ENCODE results near the gene TMEM229B. TPM values are rescaled to one million over a fixed set of nuclear protein-coding genes. Genes with fewer than 3 reads are reported as not detected.

The TMEM229B gene
- total RNA-seq, 2 experiments from 2014 or later = 24.3 to 25.1 TPM

DNA sequence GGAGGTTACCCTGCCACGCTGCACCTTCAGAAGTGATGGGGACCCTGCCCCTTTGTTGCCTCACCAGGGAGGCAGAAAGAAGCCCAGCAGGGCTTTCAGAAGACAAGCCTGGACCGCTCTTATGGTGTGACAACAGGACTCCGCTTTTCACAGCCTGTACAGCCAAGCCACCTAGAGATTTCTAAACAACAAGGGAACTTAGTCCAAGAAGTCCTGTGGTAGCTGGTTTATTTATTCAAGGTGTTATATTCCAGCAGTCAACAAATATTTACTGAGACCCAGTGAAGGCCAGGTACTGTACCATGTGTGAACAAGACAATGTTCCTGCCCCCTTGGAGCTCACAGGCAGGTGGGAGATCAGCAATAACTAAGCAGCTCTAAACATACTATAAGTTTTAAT, 4.0 kb upstream of the TMEM229B start:
- Mint-ChIP-seq H3K36me3 (ENCODE audit: low read depth) (peaks cover 22% of the 10 kb centered on the region), H3K4me1 (peaks cover 40% of the 10 kb centered on the region), H3K4me3 (no peak overlapping the region), H3K27me3 (peaks cover 10% of the 10 kb centered on the region), H3K9me3 (peaks cover 20% of the 10 kb centered on the region), H3K27ac (peak overlapping the region; percentile 22)
- no peak for DNase-seq
- ChIA-PET CTCF (interaction anchor here (1.1 to 1.3 kb wide), 2 partner anchors 11 to 35 kb away, joined by 3 read pairs; no protein-coding TSS in a partner anchor), POLR2A (interaction anchor here (0.7 kb wide), 1 partner anchor 126 kb away, joined by 4 read pairs; no protein-coding TSS in a partner anchor)

DNA sequence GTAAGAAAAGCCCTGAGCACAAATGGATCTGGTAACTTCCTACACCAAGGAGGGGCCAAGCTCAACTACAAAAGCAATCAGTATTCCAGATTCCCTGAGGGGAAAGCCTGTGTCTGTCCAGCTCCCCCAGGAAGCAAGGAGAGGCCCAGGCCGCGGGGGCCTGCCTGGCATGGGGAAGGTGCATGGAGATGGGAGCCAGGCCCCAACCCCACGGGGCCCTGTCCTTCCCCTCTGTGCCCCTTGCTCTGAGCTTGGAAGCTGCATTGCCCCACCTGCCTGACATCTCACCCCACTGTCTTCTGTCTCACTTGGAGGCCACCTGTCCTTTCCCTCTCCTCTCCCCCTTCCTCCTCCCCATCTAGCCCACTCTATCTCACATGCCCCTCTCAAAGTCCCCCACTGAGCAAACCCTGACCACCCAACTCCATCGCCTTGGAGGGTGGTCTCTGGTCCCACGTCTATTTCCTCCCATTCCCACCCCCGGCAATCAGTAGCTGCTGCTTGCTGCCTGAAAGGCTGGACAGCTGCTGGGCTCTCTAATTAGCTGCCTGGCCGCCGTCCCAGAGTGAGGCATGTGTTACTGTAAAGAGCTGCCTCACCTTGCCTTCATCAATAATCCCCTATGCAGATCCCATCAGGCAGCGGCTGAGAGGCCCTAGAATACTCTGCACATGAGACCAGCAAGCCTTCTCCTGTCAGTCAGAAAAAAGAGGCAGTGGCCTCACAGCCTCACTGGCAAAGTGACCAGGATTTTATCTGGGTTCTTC, 3.4 kb upstream of the TMEM229B start:
- ChIA-PET CTCF (interaction anchor here (1.1 to 1.3 kb wide), 2 partner anchors 10 to 34 kb away, joined by 3 read pairs; no protein-coding TSS in a partner anchor), POLR2A (interaction anchor here (0.7 kb wide), 1 partner anchor 127 kb away, joined by 4 read pairs; no protein-coding TSS in a partner anchor)
- Mint-ChIP-seq H3K27ac (no peak overlapping the region), H3K36me3 (ENCODE audit: low read depth) (peaks cover 27% of the 10 kb centered on the region), H3K4me1 (peaks cover 40% of the 10 kb centered on the region), H3K9me3 (peaks cover 20% of the 10 kb centered on the region), H3K27me3 (peaks cover 10% of the 10 kb centered on the region), H3K4me3 (no peak overlapping the region)
- no peak for DNase-seq

DNA sequence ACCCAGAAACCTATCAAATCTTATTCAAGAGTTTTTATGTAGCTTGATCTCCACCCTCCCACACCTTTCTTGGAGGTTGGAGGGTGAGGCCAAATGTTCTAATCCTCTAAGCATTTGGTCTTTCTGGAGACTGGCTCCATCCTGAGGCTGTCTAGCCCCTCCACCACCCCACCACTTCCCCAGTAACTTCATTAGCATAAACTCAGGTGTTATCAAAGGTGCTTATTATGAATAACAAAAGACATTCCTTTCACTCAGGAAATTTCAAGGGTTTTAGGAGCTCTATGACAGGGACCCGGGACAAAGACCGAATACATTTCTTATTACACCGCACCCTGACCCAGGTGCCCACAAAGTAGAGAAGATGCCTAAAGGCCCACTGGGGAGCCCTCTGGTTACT, 2.8 kb upstream of the TMEM229B start:
- H3K4me3 Mint-ChIP-seq = no peak overlapping the region
- peaks cover 44% of the 10 kb centered on the region for H3K4me1 Mint-ChIP-seq
- H3K27ac Mint-ChIP-seq = peak overlapping the region; percentile 6
- ChIA-PET CTCF (interaction anchor here (1.3 kb wide), 1 partner anchor 33 kb away, joined by 3 read pairs; no protein-coding TSS in a partner anchor), POLR2A (no interaction called here)
- peaks cover 10% of the 10 kb centered on the region for H3K27me3 Mint-ChIP-seq
- no peak for DNase-seq
- peaks cover 34% of the 10 kb centered on the region for H3K36me3 Mint-ChIP-seq (ENCODE audit: low read depth)
- peaks cover 24% of the 10 kb centered on the region for H3K9me3 Mint-ChIP-seq

DNA sequence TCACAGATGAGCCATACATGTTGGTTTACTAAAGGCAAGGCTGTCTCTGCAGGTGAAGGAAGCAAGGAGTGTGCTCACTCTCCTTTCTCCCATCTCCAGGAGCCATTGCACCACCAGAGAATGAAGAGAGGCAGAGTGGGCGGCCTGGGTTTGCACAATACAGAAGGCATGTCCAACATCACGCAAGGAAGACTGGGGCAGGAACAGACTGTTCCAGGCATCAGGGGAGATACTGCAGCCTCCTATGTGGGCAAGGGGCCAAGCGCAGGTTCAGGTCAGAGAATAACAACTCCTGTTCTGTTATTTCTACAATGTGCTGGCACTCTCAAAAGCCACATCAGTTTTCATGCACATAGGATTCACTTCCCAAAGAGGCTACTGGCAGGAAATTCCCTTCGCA, 1.7 kb upstream of the TMEM229B start:
- peaks cover 44% of the 10 kb centered on the region for H3K36me3 Mint-ChIP-seq (ENCODE audit: low read depth)
- DNase-seq = no peak
- peaks cover 54% of the 10 kb centered on the region for H3K4me1 Mint-ChIP-seq
- POLR2A ChIA-PET = interaction anchor here (0.7 kb wide), 1 partner anchor 145 kb away, joined by 3 read pairs; no protein-coding TSS in a partner anchor
- H3K9me3 Mint-ChIP-seq = peaks cover 26% of the 10 kb centered on the region
- peaks cover 10% of the 10 kb centered on the region for H3K27me3 Mint-ChIP-seq
- CTCF ChIA-PET = no interaction called here
- peak overlapping the region; percentile 46 for H3K27ac Mint-ChIP-seq
- H3K4me3 Mint-ChIP-seq = no peak overlapping the region

DNA sequence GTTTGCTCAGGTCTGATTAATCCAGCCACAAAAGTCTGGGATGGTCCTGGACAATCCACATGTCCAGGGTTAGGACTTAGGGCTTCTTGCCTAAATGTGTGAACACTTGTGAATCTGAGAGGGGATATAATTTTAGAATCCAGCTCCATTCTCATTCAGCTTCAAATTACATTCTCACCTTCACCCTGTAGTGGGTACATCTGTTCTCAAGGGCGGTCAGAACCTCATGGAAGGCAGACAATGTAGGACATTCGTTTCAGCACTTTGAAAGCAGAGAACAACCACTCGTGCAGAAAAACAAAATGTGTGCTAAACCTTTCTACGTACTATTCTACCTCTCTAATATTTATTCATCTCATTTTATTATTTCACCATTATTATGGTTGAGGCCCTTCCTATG, 1.2 kb downstream of the TMEM229B start:
- Mint-ChIP-seq H3K4me1 (peaks cover 61% of the 10 kb centered on the region), H3K36me3 (ENCODE audit: low read depth) (peaks cover 29% of the 10 kb centered on the region), H3K27ac (peak overlapping the region; percentile 97), H3K9me3 (peaks cover 7% of the 10 kb centered on the region), H3K27me3 (peaks cover 6% of the 10 kb centered on the region), H3K4me3 (peak overlapping the region; percentile 85)
- ChIA-PET POLR2A (no interaction called here), CTCF (interaction anchor here (0.6 to 1.7 kb wide), 5 partner anchors 18 to 132 kb away, joined by 3 to 4 read pairs (median 3); no protein-coding TSS in a partner anchor)
- DNase-seq = no peak

DNA sequence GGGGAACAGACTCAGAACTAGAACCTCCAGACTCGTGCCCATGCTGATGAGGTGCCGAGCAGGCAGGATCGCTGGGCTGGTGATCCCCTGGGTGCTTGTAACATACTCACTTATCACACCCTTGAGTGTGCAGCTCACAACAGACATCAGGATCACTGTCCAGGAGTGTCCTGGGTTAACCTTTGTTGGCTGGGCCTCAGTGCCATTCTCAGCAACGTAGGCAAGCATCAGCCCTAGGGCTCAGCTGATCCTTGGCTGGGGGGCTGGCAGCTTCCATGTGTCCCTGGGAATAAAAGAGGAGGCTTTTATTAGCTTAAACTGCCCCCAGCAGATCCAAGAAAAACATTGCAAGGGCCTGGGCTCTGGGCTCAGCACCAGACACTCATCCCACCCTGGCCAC, 1.6 kb downstream of the TMEM229B start:
- H3K27me3 Mint-ChIP-seq = peaks cover 4% of the 10 kb centered on the region
- ChIA-PET CTCF (interaction anchor here (0.8 to 1.7 kb wide), 2 partner anchors 17 to 85 kb away, joined by 3 to 4 read pairs; no protein-coding TSS in a partner anchor), POLR2A (no interaction called here)
- peaks cover 61% of the 10 kb centered on the region for H3K4me1 Mint-ChIP-seq
- no peak for DNase-seq
- peak overlapping the region; percentile 97 for H3K27ac Mint-ChIP-seq
- peak overlapping the region; percentile 85 for H3K4me3 Mint-ChIP-seq
- H3K9me3 Mint-ChIP-seq = peaks cover 7% of the 10 kb centered on the region
- peaks cover 29% of the 10 kb centered on the region for H3K36me3 Mint-ChIP-seq (ENCODE audit: low read depth)

DNA sequence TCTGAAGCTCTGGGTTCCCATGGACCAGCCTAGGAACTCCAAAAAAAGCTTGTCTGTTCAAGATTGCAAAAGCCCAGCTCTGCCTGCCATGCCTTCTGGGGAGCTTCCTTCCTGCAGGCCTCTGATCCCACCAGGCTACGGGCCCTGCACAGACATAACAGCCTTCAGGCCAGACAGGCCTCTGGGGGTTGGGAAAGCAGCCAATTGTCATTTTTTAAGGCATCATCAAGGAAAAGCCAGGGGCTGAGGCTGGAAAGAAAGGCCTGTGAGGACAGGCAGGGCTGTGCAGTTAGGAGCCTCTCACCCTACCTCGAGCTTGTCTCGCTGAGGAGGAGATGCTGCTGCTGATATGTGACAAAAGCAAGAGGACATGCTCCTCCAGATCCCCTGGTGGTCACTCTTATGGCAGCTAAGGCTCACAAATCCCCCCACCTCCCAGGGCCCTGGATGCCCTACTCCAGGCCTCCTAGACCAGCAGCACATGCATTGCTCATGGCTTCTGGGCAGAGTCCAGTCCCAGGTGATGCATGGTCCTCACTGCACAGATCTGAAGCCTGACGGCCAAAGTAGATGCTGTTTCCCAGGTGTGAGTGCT, 2.9 kb downstream of the TMEM229B start:
- H3K27me3 Mint-ChIP-seq = peaks cover 3% of the 10 kb centered on the region
- ChIA-PET CTCF (interaction anchor here (0.6 to 1.0 kb wide), 2 partner anchors 9 to 19 kb away, joined by 4 to 5 read pairs; no protein-coding TSS in a partner anchor), POLR2A (no interaction called here)
- H3K27ac Mint-ChIP-seq = peak overlapping the region; percentile 11
- H3K9me3 Mint-ChIP-seq = peaks cover 7% of the 10 kb centered on the region
- no peak overlapping the region for H3K4me3 Mint-ChIP-seq
- peaks cover 29% of the 10 kb centered on the region for H3K36me3 Mint-ChIP-seq (ENCODE audit: low read depth)
- H3K4me1 Mint-ChIP-seq = peaks cover 64% of the 10 kb centered on the region
- DNase-seq = no peak

DNA sequence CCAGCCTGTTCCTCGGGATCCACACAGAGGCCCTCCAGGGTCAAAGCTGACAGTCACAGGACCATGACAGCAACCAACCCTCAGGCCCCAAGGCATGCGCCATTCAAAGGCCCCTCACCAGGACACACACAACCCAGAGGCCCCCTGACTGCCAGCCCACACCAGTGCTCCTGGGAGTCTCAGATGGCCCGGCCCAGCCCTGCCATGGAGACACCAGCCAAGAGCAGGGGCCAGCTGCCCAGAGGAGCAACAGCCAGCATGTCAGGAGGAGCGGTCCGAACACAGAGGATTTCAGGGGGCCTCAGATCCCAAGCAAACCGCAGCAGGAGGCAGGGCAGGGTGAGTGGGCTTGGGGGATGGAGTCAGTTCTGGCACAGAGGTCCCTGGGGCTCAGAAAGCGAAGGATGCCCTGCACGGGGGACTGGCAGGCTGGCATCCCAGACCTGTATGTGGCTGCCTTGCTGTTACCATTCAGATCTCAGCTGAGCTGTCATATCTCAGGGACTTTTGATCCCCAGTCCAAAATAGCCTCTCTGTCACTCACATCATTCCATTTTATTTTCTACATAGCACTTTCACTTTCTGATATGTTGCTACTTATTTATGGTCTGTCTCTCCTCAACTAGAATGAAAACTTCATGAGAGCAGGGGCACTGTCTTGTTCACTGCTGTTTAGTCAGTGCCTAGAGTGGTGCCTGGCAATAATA, 4.8 kb downstream of the TMEM229B start:
- Mint-ChIP-seq H3K4me1 (peaks cover 51% of the 10 kb centered on the region), H3K27me3 (no peaks in the 10 kb centered on the region), H3K4me3 (no peak overlapping the region), H3K9me3 (peaks cover 7% of the 10 kb centered on the region), H3K27ac (no peak overlapping the region), H3K36me3 (ENCODE audit: low read depth) (peaks cover 29% of the 10 kb centered on the region)
- CTCF ChIA-PET = no interaction called here
- POLR2A ChIA-PET = no interaction called here
- no peak for DNase-seq

DNA sequence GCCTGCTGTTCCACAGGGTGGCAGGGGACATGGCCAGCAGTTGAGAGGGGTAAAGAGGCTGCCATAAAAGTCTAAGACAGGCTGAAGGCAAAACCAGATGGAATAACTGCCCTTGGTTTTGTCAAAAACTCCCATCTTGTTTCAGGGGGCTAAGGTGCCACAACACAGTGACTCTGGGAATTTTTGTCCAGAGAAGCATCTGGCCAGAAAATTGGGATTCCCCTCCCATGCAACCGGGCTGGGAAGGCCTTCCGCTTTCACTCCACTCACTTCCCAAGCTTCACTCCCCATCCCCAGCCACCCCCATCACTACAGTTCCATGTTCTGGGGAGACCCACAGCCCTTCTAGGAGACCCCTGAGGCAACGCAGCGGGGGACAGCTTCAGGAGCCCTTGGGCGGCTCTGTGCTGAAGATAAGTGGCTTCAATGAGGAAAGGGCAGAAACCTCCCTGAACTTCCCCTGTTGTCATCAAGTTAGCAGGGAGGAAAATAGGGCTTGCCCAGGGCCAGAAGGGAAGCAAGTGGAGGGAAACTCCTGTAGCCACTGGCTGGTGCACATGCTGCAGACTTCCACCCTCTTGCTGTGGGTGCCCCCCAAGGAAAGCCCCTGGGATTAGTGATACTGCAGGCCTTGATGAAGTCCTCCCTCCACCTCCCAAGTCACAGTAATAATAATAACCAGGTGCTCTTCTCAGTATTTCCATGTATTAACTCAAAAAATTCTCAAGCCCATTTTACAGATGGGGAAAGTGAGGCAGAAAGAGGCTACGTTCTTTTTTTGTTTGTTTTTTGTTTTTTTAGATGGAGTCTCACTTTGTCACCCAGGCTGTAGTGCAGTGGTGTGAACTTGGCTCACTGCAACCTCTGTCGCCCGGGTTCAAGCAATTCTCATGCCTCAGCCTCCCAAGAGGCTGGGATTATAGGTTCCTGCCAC, 6.0 kb downstream of the TMEM229B start:
- Mint-ChIP-seq H3K4me3 (no peak overlapping the region), H3K4me1 (peaks cover 42% of the 10 kb centered on the region), H3K36me3 (ENCODE audit: low read depth) (peaks cover 27% of the 10 kb centered on the region), H3K27me3 (no peaks in the 10 kb centered on the region), H3K27ac (no peak overlapping the region), H3K9me3 (peaks cover 7% of the 10 kb centered on the region)
- CTCF ChIA-PET = interaction anchor here (0.7 to 1.2 kb wide), 3 partner anchors 10 to 412 kb away, joined by 3 to 4 read pairs (median 3); no protein-coding TSS in a partner anchor
- no peak for DNase-seq
- POLR2A ChIA-PET = no interaction called here

DNA sequence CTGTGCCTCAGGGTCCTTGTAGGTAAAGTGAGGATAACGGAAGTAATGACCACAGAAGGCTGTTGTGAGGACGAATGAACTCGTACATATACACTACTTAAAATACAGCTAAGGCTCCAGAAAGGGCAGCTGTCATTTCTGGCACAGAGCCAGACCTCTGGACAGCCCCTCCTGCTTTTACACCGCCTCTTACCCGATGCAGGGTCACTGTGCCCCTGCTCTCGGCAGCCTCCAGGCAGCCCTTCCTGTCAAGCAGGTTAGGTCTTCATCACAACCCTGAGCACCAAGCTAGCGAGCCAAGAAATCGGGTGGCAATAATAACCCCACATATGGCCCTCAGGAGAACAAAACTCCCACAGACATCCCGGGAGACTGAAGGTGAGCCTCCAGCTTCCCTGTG, 8.5 kb downstream of the TMEM229B start:
- Mint-ChIP-seq H3K27me3 (no peaks in the 10 kb centered on the region), H3K9me3 (no peaks in the 10 kb centered on the region), H3K4me1 (peaks cover 21% of the 10 kb centered on the region), H3K27ac (no peak overlapping the region), H3K36me3 (ENCODE audit: low read depth) (peaks cover 8% of the 10 kb centered on the region), H3K4me3 (no peak overlapping the region)
- ChIA-PET POLR2A (no interaction called here), CTCF (interaction anchor here (1.1 to 2.2 kb wide), 2 partner anchors 10 to 14 kb away, joined by 3 to 5 read pairs; no protein-coding TSS in a partner anchor)
- no peak for DNase-seq

DNA sequence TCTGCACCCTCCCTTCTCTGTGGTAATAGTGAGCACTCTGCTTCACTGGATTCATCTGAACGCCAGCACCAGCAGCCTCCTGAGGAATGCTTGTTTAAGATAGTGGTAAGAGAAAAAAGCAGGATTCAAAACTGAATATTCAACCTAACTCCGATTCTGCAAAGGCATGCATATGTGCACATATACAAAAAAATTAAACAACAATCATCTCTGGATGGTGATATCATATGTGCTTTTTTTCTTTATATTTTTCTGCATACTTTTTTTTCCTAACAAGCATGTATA, 9.8 kb downstream of the TMEM229B start:
- H3K27ac Mint-ChIP-seq = no peak overlapping the region
- ChIA-PET POLR2A (no interaction called here), CTCF (interaction anchor here (0.6 kb wide), 1 partner anchor 11 kb away, joined by 3 read pairs; no protein-coding TSS in a partner anchor)
- H3K9me3 Mint-ChIP-seq = no peaks in the 10 kb centered on the region
- no peaks in the 10 kb centered on the region for H3K27me3 Mint-ChIP-seq
- peaks cover 14% of the 10 kb centered on the region for H3K4me1 Mint-ChIP-seq
- no peak for DNase-seq
- H3K4me3 Mint-ChIP-seq = no peak overlapping the region
- peaks cover 8% of the 10 kb centered on the region for H3K36me3 Mint-ChIP-seq (ENCODE audit: low read depth)
